Astrocyte (in vitro differentiated cells and primary cell): ENCODE data around the gene TMEM63A.

Source experiments
- CTCF ChIP-seq: IDR thresholded peaks from 2 replicates; pipeline ENCODE4 v1.5.1; 2011; ENCODE audit warnings: low read depth, mild to moderate bottlenecking, inconsistent platforms, low read length, moderate library complexity; ENCODE audit not compliant: insufficient read depth
- EZH2 ChIP-seq: IDR thresholded peaks from 2 replicates; pipeline ENCODE4 v1.6.1; 2012; ENCODE audit warnings: mild to moderate bottlenecking, low read length, inconsistent platforms; ENCODE audit not compliant: insufficient read depth

DNA sequence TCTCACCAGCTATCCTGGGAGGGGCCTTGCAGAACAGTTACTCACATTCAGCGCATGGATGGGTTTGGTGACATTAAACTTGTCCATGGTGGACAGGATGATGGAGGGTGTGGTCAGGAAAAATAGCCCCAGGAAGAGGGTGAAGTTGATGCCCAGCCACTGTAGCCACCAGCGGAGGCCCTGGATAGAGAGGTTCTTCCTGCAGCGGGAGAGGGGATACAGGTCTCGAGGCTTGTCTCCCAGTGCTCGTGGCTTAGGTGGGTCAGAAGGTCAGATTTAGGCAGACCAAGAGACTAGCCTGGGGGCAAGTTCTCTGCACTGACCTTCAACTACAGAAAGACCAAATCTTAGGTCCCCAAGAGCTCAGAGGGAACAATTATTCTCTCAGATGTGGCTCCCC, 23.0 kb downstream of the TMEM63A start:
- no peak for TF ChIP-seq CTCF
- no peak for TF ChIP-seq EZH2
